Cerebellar nuclear complex (tissue), 1 donor: Measurements from ENCODE around the gene MN1.

ENCODE experiments used
- DNase-seq, 2 experiments: peaks; one replicate each; lab custom pipeline; 2025; lab: John Stamatoyannopoulos, UW

Gene MN1

DNA sequence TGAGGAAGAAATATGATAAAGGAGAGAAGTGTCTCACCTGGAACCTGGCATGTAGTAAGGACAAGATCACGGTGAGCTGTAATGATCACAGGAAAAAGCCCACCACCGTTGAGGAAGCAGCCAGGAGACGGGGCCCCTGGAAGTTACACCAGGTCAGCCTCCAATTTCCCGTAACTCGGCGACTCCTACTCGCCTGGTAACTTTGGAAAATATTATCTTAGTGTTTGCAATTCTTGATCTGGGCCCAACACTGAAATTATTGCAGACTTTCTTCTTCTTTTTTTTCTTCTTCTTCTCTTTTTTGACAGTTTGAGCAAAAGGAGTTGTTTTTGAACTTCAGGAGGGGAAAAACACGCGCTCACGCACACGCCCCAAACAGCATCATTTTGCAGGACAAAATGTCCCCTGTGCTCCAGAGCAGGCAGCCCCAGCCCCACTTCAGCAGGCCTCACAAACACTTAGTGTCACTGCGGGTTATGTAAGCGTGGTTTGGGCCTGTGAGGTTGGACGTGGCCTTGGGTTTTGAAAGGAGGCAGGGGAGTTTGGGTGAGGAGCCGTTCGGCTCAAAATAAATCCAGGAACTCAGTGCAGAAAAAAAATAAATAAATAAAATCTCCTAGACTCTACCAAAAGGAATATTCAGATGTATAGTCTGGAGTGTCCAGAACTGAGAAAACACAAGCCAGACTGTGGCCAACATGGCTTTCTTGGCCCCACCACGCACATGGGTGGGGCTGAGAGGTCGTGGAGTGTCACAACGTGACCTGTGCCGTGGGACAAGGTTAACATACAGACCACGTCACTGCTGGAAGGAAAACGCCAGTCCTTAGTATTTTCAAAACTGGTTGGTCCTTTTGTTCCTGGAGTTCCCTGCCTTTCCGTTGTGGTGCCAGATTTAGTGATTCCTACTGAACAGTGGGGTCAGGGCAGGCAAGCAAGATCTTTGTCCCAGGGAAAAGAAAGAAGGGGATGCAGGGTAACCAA, 26.3 kb upstream of the MN1 start:
- no peak for DNase-seq

DNA sequence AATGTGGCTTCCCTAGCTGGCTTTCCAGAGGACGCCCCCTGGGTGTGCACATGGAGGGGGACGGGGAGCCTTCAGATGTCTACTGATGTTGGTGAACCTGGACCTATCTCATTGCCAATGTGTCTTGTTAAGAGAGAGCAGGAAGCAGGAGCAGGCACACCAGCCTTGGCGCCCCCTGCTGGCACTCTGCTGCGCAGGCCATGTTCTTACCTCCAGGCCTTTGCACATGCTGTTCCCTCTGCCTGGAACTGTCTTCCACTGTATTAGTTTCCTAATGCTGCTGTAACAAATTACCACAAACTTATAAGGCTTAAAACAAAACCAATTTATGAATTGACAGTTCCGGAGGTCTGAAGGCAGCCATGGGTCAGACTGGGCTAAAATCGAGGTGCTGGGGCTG, 23.6 kb upstream of the MN1 start:
- no peak for DNase-seq

DNA sequence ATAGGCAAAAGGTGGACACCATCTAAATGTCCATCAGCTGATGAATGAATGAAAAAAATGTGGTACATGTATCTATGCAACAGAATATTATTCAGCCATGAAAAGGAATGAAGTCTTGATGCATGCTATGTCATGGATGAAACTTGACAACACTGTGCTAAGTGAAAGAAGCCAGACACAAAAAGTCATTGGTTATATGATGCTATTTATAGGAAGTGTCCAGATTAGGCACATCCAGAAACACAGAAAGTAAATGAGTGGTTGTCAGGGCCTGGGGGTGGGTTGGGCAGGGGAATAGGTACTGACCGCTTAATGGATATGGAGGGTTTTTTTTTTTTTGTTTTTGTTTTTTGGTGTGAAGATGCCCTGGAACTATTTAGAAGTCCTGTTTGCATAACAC, 21.7 kb upstream of the MN1 start:
- DNase-seq = no peak

DNA sequence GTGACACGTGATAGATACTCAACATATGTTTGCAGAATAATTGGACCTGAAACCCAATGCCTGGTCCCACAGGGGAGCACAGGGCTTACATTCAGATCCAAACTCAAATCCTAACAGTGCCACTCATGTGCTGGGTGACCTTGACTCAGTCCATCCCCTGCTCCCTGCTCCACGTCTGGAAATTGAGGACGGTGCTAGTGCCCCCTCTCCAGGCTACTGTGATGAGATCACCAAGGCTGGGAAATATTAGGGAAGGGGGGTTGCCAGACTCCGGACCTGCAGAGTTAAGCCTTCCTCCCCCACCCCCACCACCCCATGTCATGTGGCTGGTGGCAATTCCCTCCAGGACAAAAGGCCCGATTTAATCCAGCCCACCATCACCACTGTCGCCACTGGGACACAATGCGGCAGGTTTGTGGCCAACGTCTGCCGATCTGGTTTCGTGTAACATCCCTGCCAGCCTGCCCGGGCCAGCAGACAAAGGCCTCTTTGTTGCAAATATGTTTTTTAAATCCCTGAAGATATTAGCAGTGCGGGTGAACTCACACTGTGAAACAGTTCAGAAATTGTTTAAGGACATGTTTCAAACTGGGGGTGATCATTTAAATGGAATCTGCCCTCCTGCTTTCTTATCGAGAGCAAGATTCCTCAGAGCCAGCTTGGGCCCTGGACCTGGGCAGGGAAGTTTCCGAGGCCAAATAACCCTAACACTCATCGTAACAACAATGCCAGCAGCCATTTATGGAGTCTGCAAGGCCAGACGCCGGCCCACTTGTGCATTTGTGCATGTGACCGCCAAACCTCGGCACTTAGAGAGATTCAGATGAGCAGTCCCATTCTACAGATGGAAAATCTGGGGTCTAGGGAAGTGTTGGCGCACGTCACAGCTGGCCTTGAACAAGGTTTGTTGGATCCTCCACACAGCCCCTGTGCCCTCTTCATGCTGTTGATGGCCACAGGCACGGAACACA, 19.6 kb upstream of the MN1 start:
- DNase-seq = no peak

DNA sequence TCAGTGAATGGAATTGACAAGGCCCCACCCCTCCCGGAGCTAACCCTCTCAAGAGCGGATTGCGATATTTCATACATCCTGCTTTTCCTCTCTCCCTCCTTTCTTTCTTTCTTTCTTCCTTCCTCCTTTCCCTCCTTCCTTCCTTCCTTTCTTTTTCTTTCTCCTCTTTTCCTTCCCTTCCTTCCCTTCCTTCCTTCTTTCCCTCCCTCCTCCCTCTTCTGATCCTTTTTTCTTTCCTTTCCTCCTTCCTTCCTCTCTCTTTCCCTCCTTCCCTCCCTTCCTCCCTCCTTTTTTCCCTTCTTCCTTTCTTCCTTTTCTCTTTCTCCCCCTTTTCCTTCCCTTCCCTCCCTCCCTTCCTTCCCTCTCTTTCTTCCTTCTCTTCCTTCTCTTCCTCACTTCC, 15.0 kb upstream of the MN1 start:
- no peak for DNase-seq

DNA sequence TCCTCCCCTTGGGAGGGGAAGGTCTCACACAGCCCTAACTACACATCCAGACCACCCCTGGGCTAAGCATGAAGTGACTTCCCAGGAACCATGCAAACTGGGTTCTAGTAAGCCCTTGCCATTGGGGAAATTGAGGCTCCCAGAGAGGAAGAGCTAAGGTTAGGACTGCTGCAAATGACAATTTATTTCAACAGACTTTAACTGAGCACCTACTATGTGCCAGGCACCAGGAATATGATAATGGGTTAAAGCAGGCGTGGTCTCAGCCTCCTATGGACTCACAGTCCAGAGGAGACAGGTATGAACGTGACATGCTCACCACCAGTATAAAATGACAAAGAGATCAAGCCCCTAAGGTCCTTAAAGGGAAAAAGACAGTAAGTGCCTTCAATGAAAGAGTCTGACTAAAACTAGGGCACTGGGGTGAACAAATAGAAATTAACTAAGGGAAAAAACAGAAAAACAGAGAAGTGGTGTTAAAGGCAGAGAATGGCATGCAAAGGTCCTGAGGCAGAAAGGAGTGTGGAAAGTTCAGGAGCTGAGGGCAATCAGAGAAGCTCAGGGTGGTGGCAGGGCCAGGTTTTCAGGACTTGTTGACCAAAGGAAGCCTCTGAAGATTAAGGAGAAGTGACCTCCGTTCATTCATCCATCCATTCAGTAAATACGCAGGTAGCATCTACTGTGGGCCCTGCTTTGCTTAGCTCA, 14.4 kb upstream of the MN1 start:
- DNase-seq = no peak

DNA sequence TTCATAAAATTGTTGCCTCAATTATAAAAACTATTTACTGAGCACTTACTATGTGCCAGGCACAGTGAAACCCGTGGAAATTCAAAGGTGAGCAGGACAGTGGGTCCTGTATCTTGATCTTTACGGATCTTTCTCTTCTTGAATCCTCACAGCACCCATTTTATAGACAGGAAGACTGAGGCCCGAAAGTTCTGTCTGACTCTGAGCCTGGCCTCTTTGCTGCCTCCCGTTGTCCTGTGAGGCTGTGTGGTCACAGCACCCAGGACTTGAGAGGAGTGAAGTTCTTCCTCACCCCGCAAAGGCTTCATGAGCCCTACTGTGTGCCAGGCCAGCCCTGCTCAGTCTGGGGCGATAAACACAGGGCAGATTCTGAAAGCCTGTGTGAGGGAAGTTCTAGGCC, 13.4 kb upstream of the MN1 start:
- no peak for DNase-seq

DNA sequence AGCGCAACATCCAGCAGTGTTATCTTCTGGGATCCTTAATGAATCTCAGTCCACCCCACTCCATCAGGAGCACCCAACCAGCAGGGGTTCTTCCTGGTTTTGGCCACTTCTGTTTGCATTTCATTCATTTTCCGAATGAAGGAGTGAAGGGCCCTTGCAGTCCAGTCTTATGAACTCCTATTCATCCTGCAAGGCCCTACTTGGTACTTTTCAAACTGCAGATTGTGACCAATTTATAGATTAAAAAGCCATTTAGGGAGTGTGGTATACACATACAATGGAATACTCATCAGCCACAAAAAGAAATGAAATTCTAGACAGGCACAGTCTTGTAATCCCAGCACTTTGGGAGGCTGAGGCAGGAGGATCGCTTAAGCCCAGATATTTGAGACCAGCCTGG, 10.2 kb upstream of the MN1 start:
- DNase-seq = no peak

DNA sequence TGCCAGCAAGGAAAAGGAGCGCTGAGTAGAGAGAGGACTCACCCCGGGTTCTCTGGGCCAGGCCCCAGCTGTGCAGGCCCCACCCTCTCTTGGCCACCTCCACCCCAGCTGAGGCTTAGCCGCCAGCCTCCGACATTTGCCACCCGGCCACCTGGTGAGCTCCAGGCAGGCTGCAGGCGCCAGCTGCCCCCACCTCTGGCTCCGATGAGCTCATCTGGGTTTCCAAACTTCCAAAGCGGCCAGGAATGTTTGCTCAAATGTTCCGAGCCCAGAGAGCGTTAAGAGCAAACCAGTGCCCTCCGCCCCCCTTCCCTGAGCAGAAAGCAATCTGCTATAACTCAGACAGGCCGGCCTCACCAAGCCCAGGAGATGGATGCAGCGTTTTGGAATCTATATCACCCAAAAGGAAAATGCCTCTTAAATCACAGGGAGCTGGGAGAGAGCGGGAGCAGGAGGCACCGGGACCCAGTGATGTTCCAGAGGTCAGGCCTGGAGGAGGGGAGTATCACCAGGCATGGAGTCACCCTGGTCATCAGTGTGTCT, 9.1 kb upstream of the MN1 start:
- DNase-seq = no peak

DNA sequence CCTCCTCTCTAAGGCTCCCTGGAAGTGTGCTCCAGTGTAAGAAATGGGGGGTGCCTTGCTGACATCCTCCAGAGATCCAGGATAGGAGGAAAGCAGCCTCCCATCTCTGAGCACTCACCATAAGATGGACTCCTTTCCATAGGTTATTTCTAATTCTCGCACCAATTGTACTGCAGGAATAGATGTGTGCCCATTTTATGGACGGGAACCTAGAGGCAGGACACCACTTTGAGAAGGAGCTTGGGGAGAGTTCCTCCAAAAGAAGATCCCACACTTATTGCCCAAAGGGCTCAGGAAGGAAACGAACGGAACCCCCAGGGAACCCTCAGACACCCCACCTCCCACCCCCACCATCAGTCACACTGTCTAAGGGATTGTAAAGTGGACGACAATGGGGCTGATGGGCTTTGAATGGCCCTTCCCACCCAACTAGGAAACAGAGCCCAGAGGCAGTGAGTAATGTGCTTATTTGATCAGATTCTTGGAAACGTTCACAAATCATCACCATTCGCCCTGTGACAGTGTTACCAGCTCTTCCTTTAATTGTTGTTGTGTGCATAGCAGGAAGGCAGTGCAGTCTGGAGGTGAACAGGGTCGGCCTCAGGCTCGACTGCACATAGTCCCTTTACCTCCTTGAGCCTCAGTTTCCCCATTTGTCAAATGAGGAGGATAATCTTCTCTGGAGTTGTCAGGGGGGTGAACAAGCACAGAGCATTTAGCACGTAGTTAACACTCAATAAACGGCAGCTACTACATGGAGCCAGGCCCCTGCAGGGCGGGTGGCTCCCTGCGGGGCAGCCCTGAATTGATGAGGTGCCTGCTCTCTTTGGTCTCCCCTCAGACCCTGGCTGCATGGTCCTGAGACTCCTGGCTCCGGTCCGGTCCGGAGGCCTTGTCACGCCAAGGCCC, 8.4 kb upstream of the MN1 start:
- no peak for DNase-seq

DNA sequence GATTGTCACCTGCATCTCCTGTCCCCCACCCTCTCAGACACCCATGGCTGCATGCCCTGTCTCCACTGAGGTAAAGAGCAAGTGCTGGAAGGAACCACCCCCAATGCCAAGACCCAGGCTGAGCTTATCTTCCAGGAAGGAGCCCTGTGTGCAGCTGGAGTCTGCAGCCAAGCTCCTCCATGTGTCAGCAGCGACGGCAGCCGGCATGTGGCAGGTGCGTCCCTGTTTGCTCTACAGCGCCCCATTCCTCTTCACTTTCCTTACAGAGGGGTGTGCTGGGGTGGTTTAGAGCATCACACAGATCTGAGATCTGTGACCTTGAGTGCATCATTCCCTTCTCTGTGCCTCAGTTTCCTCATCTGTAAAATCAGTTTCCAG, 7.7 kb upstream of the MN1 start:
- DNase-seq = no peak

DNA sequence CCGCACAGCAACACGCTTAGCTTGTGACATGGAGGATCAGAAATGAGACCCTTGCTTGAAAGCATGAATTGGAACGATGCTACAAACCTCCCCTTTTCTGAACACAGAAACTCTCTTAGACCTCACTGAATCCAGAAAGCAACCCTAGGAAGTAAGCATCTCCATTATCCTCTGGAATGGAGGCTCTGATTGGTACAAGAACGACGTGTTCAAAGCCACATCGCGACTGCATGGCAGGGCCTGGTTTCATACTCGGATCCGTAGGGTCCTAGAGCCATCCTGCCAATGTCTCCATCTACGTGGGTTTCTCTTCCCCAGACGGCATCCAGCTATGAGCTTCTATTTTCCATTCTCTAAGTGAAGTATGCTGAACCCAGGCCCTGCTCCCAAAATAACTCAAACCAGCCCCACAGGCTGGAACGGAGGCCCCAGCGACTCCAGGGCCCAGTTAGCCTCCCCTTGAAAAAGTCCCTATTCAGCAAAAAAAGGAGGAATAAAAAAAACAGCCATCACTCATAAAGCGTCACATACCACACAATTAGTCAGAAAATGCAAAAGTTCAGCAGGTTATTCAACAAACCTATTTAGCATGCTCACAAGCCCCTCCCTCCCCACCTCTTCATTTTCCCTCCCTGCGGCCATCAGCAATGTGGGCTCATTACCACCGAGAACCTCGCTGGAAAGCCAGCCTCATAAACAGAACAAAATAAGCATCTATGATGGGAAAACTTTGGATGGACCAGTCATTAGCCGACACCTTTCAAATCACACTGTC, 7.1 kb upstream of the MN1 start:
- no peak for DNase-seq

DNA sequence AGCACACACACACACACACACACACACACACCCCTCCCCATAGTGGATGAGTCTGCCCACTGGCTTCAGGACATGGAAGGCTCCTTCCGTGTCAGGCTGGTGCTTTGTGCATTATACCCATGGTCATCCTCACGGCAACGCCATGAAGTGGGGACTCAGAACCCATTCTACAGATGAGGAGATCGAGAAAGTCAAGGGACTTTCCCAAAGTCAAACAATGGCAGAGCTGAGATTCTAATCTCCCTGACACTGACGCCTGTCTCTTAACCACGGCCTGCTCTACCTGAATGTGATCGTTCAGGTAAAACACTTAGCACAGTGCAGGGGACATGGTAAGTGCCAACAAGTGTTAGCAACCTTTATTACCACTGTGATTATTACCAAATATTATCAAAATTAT, 4.3 kb upstream of the MN1 start:
- DNase-seq = no peak

DNA sequence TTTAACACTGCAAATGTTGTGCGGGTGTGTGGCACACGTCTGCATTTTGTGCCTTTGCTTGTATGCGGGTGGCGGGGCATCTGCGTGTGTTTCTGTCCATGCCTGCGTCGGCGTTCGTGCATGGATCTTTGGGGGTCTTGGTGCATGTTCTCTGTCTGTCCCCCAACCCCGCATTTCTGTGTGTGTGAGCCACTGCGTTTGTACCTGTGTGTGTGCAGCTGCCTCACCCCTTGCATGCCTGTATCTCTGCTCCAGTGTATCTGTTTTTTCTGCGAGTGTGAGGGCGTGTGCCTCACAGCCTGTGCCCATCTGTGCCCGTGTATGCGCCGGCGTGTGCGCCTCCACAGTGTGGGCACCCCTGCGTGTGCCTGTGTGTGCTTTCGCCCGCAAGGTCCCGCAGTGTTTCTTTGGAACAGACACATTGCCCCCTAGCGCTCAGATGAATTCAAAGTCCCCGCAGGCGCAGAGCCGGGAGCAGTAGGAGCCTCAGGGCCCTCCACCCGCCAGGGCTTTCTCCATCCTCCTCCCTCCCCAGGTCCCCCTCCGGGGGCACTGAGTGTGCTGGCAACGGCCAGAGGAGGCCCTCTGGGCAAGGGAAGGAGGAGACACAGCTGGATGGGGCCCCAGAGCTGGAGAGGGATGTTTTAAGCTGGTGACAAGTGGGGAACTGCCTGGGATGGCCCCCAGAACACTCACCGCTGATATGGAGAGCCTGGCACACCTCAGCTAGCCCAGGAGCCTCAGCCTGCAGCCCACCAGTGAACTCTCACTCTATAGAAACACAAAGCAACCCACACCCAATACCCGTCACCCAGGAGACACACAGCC, 3.1 kb upstream of the MN1 start:
- no peak for DNase-seq

DNA sequence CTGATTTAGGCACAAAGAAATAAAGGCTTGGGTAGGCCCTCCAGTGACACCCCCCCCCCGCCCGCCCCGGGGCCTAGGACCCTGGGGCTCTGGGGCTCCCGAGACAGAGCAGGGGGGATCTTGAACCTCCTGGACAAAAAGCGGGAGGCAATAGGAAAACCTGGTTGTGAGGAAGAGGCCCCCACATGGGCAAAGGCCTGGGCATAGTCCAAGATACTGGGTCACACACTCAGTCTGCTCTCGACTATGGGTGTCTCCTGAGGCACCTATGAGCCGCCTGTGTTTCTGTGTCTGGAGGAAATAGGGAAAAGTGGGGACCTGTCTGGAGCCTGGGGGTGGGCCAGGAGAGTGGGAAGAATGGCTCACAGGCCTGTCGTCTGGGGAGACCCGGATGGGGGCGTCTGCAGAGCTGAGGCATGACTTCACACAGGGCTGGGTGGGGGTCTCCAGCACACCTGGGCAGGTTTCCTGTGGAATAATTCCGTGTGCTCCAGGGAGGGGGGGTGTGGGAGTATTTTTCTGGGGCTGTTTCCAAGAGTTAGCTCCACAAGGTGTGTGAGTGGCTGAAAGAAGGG, 2.4 kb upstream of the MN1 start:
- DNase-seq = no peak

DNA sequence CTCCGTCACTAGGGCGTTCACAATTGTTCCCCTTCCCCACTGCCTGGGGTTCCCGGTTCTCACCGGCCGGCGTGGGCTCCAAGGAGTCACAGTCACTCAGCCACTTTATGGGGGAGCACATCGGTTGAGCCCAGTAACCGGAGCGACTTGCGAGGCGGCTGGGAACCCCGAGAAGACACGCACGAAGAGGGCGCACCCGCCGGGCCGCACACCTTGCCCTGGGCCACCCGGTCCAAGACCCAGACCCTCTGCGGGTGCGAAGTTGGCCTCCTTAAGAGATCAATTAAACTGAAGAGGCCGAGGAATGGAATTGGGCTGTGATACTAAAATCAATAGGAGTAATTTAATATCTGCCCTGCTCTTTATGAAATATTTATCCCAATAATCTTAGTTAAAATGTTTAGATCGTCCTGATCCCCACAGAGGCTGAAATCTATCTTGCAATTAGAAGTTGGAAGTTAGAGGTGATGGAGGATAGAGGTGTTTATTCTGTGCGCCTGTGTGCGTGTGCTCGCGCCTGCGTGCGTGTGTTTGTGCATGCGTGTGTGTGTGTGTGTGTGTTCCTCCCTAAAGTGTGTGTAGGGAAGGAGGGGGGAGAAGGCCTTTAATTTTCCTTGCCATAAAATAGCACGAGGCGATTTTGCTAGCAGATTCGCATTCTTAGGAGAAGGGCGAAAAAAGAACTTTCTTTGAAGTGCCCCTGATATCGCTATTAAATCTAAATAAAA, 954 bp upstream of the MN1 start:
- no peak for DNase-seq

DNA sequence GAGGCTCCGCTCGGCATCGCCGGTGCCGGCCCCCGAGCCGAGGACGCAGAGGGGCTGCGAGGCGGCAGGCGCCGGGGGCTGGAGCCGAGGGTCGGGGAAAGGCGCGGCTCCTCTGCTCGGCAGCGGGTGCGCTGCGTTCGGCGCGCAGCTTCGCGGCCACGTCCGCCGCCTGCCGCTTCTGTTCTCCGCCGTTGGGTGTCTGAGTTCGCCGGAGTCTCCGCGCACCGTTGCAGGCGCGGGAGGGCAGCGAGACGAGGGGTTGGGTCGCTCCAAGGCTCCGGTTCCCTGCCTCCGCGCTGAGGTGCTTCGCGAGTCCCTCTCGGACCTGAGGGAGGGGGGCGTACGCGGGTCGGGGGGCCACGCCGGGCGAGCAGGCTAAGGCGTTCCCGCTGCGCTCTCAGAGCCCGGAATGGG, 347 bp downstream of the MN1 start:
- no peak for DNase-seq
